GM19463 (cell line): Measurements from ENCODE around the gene MAPKAP1.
A peak's percentile ranks its signal among the peaks of the same experiment; 100 is the strongest.

Experiments
- ATAC-seq: cut with Tn5 transposase; IDR thresholded peaks from one replicate; pipeline ENCODE4 v1.9.1; 2021; ENCODE audit warnings: mild to moderate bottlenecking, moderate library complexity; ENCODE audit not compliant: unreplicated experiment

The MAPKAP1 gene

DNA sequence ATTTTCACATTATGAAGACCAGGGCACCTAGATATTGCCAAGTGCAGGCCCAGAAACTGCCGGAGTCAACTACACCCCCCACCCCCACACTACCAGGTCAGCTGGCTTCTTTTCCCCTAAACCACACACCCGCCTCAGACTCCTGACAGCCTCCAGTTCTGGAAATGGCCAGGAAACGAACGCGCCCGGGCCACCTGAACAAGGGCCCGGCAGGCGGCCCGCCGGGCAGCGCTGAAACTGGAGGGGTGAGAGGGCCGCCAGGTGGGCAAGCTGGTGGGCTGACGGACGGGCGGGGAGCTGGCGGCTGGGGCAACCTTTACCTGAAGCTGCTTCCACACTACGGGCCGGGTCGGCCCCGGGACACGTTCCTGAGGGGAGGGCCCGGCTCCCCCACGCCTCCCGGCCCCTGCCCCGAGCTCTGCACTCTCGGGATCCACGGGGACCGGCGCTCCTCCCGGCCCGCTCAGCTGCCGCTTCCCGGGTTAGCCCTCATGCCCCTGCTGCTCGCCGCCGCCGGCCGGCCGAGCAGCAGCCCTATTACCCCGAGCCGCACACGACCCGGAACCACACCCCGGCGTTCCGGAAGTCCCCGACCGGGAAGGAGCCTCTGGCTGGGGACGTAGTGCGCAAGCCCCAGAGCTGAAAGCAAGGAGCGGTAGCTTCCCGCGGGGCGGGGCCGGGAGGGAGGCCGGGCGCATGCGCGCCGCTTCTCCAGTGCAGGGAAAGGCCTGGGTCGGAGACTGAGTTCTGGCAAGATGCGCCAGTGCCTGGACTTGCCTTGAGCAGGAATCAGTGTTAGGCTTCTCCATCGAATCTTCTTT, at the start of gene MAPKAP1:
Gene MAPKAP1, minus strand, starts transcription at position 558 of the 821 bp plus-strand sequence. CDS start 34,634 bp downstream, outside the sequence.
- peak; percentile 98 for ATAC-seq

DNA sequence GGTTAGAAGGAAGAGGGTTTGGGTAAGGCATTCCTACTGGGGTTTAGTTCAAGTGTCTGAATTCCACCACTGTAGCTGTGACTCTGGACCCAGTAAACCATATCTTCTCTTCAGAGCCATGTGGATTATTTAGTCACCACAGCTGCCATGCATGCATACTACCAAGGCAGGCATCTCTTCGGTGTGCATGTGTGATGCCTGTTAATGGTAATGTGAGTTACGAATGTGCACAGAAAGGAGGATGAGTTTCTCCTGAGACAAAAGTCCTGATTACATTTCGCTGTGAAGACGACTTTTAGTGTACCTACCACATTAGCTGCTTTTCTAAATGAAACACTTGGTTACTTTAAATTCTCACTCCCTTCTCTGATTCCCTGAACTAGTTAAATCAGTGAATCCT, 49.5 kb upstream of the MAPKAP1 start:
- ATAC-seq, result no peak

DNA sequence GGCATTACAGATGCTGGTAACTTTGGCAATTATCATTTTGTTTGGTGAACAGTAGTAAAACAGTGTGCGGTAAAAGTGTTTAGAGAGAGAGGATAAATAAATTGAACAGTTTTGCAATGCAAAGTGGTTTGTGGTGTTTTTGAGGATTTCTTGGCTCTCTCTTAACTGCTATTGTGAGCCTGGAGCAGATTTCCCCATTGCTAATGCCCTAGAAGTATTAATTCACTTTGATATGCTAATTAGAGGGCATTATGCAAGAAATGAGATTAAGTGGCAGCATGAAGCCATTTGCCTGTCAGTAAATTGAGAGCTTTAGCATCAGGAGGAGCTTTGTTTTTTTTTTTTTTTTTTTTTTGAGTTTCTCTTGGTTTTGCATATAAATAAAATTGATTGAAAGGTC, 48.3 kb upstream of the MAPKAP1 start:
- ATAC-seq, result no peak

DNA sequence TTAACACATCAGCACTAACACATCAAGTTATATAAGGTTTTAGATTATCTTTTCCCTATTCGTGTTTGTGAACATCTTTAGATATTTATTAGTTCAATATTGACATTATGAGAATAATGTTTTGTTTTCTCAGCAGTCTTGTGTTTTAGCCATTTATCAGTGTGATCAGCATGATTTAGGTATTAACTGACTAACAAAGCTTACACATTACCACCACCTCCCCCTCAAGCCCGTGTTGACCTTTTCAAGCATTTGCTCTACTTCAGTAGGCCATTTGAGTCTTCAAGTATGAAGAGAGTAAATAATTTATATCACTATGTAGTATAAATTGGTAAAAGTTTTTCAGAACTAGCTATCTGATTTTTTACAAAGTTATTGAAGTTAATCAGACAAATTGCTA, 47.1 kb upstream of the MAPKAP1 start:
- ATAC-seq, result no peak

DNA sequence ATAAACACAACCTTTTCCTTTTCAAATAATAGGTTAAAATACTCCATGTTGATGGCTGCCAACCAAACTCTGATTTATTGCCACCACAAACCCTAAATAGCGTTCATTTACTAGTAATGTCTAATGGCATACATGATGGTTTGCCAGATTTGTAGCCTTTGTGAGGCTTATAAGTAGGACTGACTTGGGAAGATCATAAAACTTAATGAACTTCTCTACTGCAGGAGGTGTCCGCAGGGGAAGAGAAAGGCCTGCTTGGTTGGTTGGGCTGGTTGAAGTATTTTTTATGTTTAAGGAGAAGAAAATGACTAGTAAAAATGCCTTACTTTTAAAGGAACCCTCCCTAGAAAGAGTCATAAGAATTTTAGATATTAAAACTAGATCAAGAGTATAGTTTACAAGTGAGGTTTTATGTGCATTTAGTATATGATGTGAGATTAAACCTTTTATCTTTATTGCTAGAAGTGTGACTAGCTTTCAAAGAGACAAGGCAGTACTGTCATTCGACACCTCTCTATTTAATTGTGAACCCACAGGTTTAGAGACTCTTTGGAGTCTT, 45.1 kb upstream of the MAPKAP1 start:
- ATAC-seq, result no peak

- no peak for ATAC-seq
Observed at GRCh38 chr9:125750627-125751011, 43.6 kb upstream of the MAPKAP1 start.

- ATAC-seq, result no peak
Observed at GRCh38 chr9:125749951-125750626, 43.1 kb upstream of the MAPKAP1 start.

GRCh38 chr9:125749287-125749935, 42.4 kb upstream of the MAPKAP1 start:
- no peak for ATAC-seq

DNA sequence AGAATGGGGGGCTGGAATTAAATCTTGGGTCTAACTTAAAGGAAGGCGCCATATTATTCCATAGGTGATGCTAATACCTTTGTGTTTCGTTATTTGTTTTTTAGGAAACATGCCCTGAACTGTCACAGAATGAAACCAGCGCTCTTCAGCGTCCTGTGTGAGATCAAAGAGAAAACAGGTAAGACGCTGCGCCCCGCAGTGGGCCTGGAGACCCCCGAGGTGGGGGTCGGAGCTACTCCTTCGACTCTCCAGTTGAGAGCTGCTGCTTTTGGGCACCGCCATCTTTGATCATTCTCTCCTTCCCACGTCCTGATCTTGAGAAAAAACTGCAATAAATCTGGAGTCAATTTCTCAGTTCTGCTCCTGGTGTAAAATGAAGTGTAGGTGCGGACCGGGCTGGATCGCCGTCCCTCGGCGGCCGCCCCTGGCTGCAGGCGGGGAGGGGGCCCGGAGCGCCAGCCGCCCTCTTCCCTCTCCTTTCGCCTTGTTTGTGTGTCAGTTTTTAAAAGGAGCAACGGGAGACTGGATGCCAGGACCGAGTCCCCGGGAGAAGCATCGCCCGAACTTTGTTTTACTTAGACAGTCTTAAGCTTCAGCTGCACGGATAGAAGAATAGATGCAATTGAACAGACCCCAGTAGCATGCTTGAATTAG, 41.6 kb upstream of the MAPKAP1 start:
- no peak for ATAC-seq

GRCh38 chr9:125747765-125748445, 40.9 kb upstream of the MAPKAP1 start:
- no peak for ATAC-seq

DNA sequence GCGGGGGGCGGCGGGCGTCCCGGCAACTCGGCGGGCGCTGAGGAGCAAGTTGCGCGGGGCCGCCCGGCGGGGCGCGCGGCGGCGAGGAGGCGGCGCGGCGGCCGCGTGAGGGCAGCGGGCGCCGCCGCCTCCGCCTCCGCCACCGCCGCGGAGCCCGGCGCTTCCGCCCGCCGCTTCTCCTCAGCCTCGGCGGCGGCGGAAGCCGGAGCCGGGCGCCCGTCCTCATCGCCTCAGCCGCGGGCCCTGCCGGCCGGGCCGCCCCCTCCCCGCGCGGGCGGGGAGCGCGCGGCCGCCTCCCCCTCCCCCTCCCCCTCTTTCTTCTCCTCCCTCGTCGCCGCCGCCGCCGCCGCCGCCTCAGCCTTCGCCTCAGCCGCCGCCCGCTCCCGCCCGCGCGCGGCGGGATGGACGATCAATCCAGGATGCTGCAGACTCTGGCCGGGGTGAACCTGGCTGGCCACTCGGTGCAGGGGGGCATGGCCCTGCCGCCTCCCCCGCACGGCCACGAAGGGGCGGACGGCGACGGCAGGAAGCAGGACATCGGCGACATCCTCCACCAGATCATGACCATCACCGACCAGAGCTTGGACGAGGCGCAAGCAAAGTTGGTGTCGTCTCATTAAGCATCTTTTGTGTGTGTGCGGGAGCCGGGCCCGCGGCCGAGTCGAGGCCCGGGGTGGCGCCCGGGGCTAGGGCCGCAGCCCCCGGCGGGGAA, 40.2 kb upstream of the MAPKAP1 start, which contains the start of gene PBX3:
Gene PBX3, plus strand, starts transcription at position 321 of the 712 bp plus-strand sequence.
- peak; percentile 10 for ATAC-seq

- ATAC-seq, result peak; percentile 5
Observed at GRCh38 chr9:125746774-125747052, 39.7 kb upstream of the MAPKAP1 start.

DNA sequence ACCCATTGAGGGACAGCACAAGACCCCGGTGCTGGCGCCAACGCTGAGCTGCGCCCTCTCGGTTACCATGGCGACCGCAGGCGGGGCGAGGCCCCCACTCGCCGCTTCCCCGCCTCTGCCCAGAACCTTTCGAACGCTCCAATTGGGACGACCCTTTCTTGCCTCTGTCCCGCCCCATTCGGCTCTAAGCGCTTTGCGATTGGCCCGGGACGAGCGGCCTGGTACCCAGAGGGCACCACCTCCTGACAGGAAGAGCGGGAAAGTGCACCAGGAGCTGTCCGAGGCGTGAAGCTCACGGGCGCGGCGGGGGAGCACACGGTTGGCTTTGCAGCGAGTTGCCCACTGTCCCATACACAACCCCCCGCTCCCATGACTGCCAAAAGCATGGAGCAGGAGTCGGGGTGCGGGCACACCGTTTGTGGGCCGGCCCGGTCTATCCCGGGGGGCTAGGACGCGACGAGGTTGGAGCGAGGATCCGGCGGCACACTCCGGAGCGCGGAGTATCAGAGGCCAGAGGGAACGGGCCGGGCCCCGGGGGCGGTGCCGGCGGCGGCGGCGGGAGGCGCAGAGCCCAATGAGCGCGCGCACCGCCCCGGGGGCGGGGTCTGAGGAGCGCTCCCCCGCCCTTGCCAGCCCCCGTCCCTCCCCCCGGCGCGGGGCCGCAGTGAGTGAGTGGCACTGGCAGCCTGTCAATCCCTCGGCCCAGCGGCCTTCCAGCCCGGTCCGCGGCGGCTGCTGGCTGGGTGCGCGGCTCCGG, 39.2 kb upstream of the MAPKAP1 start:
- peak; percentile 69 for ATAC-seq

GRCh38 chr9:125745682-125746016, 38.6 kb upstream of the MAPKAP1 start:
- no peak for ATAC-seq

DNA sequence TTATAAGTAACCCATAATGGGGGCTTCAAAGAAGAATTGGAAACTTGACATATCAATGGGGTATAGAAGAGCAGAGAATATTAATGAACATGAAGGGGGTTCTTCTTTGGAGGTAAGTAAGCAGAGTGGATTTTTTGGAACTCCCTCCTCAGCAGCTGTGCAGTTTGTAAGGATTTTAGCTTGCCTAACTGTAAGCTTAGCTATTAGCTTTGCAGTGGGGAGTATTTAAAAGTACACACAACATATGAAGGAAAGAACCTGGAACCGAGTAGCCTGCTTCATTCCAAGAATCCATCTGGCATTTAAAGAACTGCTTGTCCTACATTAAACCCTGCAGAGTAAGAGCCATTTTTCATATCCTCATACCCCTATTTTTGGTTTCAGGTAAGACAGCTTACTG, 38.0 kb upstream of the MAPKAP1 start:
- no peak for ATAC-seq

DNA sequence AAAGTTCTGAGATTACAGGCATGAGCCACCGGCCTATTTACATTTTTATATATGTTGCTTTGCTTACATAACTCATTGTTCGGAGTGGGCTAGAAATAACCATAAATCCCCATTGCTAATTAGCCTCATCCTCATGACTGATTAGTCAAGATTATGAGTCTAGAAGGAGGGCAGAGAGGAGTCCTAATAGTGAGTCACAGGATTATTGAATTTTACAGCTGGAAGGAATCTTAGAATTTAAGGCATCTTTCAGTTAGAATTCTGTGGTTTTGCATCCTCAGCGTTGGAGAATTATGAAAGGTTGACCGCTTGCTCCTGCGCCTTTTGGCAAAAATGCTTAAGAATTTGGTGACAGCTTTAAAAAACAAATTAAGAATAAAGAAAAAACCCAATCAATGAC, 37.6 kb upstream of the MAPKAP1 start:
- ATAC-seq, result no peak

DNA sequence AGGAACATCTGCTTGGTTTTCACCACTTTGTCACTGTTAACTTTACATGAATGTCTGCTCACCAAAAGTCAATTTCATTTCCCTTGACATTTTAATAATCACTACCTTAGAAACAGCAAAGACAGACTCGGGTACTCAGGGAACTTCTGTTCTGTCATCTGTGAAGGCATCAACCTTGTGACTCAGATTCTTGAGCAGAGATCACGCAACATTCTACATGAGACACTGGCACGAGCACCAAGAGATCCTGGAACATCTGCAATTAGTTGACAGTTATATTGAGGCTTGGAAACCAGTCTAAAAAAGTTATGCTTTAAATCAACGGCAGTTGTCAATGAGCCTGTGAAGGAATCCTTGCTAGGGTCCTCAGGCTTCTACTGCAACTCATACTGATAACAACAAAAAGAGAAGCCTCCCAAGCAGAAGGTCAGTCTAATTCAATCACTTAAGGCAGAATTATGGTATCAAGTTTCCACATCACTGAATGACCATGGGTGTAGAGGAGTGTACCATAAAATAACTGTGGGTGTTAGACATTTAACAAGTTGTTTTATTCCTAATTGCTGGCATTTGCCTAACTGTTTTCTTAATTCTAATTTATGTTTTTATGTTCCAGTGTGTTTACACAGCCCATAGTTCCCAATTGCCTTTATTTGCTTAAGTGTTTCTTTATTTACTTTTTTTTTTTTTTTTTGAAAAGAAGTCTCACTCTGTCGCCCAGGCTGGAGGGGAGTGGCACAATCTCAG, 36.8 kb upstream of the MAPKAP1 start:
- ATAC-seq, result no peak

DNA sequence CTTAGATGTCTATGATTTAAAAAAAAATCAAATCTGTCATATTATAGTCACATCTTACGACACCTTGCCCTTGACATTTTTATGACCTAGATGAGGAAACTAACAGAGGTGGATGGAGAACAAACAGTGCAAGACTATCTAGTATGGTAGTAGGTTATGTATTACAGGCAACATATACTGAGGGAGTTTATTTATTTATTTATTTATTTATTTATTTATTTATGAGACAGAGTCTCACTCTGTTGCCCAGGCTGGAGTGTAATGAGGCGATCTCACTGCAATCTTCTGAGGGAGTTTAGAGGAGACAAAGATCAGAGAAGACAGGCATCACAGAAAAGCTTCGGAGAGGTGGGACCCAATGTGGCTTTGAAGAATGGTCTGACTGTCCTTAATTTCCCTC, 35.6 kb upstream of the MAPKAP1 start:
- ATAC-seq, result no peak

GRCh38 chr9:125739436-125739835, 32.4 kb upstream of the MAPKAP1 start:
- no peak for ATAC-seq
